Activated CD4-positive, alpha-beta memory T cell treated with anti-CD3 and anti-CD28 coated beads, Interleukin-2, amount 10 ng/mL, durations not matched to agents 7 days and 5 days (primary cell): ENCODE data around the gene GTF2IRD1. TPM values are rescaled to one million over a fixed set of nuclear protein-coding genes. Genes with fewer than 3 reads are reported as not detected.
A peak's percentile ranks its signal among the peaks of the same experiment; 100 is the strongest.
"Not testable (repeated sequence)": the region's sequence is repeated elsewhere in the genome, so short reads cannot be mapped to it uniquely, and the experiment has no call there.

Experiments used
- CTCF ChIA-PET: fragments of 350-600 bp; sonication (Branson Sonifier 250); formaldehyde crosslinking; loops from one replicate; lab custom pipeline; 2021; ENCODE audit warnings: antibody characterized with exemption, inconsistent platforms; lab: Charles Lee
- POLR2A ChIA-PET: fragments of 350-600 bp; sonication (Branson Sonifier 250); formaldehyde crosslinking; loops from one replicate; lab custom pipeline; 2021; ENCODE audit warnings: antibody characterized with exemption; lab: Charles Lee
- DNase-seq: peaks from one replicate; pipeline ENCODE4 v3.0.0-alpha.2; 2020
- H3K27ac Mint-ChIP-seq: one replicate; pipeline ENCODE4 v1.8.0; 2021; ENCODE audit warnings: mild to moderate bottlenecking, mixed read lengths
- H3K27me3 Mint-ChIP-seq: one replicate; pipeline ENCODE4 v1.8.0; 2021; ENCODE audit warnings: mixed read lengths
- H3K36me3 Mint-ChIP-seq: one replicate; pipeline ENCODE4 v1.8.0; 2021; ENCODE audit warnings: low read depth, mixed read lengths
- H3K4me1 Mint-ChIP-seq: one replicate; pipeline ENCODE4 v1.8.0; 2021; ENCODE audit warnings: mixed read lengths
- H3K4me3 Mint-ChIP-seq: one replicate; pipeline ENCODE4 v1.8.0; 2021; ENCODE audit warnings: mild to moderate bottlenecking, mixed read lengths
- H3K9me3 Mint-ChIP-seq: one replicate; pipeline ENCODE4 v1.8.0; 2021; ENCODE audit warnings: mixed read lengths
- total RNA-seq, 2 experiments: library from RNA; stranded (reverse); gene quantifications; one replicate each; pipeline ENCODE4 v1.2.3, GENCODE V29; 2021

GTF2IRD1 gene
- total RNA-seq, 2 experiments from 2014 or later, result 4.0 to 4.6 TPM

DNA sequence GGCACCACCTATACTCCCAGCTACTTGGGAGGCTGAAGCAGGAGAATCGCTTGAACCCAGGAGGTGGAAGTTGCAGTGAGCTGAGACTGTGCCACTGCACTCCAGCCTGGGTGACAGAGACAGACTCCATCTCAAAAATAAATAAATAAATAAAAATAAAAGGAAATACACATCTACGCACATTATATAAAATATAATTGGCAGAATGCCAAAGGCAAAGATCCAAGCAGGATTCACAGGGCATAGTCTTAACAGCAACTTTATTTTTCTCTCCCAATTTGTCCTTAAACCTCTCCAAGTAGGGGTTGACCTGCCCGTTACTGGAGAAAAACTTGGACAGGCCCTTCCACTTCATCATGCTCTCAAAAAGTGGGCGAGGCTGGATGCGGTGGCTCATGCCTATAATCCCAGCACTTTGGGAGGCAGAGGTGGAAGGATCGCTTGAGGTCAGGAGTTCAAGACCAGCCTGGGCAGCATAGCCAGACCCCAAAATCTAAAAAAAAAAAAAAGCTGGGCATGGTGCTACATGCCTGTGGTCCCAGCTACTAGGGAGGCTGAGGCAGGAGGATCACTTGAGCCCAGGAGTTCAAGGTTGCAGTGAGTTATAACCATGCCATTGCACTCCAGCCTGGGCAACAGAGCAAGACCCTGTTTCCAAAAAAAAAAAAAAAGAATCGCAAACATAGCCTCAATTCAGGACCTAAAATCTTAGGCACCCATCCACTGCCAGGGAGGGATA lies 38.9 kb upstream of the GTF2IRD1 start:
- POLR2A ChIA-PET, H3K27me3 Mint-ChIP-seq, DNase-seq, H3K9me3 Mint-ChIP-seq, H3K4me3 Mint-ChIP-seq, H3K4me1 Mint-ChIP-seq, H3K27ac Mint-ChIP-seq, H3K36me3 Mint-ChIP-seq: not testable (repeated sequence)
- CTCF ChIA-PET, result interaction anchor here (2.4 to 4.7 kb wide), 2 partner anchors 14 to 150 kb away, joined by 13 to 39 read pairs; no protein-coding TSS in a partner anchor

DNA sequence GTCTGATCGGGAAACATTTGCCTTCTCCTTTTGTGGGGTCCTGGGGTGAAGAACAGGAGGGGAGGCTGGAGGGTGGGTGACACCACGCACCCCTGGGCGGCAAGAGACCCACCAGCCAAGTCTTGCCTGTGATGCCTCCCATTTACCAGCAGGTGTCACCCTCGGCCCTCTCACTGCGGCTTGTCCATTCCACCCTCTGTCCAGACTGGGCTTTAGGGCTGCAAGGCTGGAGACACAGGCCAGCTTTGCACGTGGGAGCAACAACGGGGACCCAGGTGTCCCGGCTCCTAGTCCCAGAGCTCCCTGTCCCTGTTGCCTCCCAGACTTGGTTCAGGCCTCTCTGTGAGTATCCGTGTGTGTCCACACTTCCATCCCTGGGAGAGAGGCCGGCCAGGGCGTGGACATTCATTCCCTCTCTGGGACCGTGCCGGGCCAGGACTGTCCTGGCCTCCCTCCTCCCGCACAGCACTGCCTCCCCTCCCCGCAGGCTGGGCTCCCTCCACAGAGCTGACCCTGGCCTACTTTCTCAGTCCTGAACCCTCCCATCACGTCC lies 36.2 kb upstream of the GTF2IRD1 start:
- Mint-ChIP-seq H3K27me3 (no peaks in the 10 kb centered on the region), H3K27ac (no peak overlapping the region), H3K4me3 (no peak overlapping the region), H3K4me1 (no peaks in the 10 kb centered on the region), H3K36me3 (no peaks in the 10 kb centered on the region), H3K9me3 (no peaks in the 10 kb centered on the region)
- ChIA-PET CTCF (interaction anchor here (0.7 to 4.7 kb wide), 6 partner anchors 15 to 163 kb away, joined by 3 to 39 read pairs (median 4); no protein-coding TSS in a partner anchor), POLR2A (no interaction called here)
- DNase-seq, result peak; percentile 57

DNA sequence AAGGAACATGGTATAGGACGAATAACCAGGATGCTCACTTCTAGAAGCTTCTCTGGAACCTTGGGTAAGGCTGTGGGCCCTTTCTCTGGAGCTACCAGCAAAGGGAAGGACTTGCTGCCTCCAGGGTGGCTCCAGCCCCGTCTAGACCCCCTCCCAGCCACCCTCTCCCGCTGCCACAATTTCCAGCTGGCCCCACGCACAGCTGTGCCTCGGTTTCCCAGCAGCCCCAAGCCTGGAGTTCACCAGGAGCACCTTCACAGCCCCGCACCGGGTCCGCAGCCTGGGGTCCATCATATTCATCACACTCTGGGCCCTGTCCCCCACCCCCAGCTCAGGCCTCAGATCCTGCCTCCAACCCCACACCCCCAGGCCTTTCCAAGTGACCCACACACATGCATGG lies 35.6 kb upstream of the GTF2IRD1 start:
- no peak for DNase-seq
- no peaks in the 10 kb centered on the region for H3K9me3 Mint-ChIP-seq
- no peak overlapping the region for H3K27ac Mint-ChIP-seq
- H3K36me3 Mint-ChIP-seq, result no peaks in the 10 kb centered on the region
- no peaks in the 10 kb centered on the region for H3K4me1 Mint-ChIP-seq
- H3K27me3 Mint-ChIP-seq, result no peaks in the 10 kb centered on the region
- ChIA-PET CTCF (interaction anchor here (0.5 to 4.7 kb wide), 6 partner anchors 15 to 213 kb away, joined by 3 to 39 read pairs (median 3); no protein-coding TSS in a partner anchor), POLR2A (no interaction called here)
- no peak overlapping the region for H3K4me3 Mint-ChIP-seq

DNA sequence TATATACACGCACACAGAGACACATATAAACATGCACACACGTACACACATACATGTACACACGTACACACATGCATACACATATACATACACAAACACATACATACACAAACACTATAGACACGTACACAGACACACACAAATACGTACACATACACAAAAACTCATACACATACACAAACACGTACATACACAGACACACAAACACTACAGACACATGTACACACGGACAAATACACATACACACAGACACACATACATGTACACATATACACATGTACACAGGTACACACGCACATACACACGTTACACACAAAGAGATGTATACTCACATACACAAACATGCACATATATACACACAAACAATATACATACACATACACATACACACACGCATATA lies 35.2 kb upstream of the GTF2IRD1 start:
- H3K4me3 Mint-ChIP-seq, result no peak overlapping the region
- no peaks in the 10 kb centered on the region for H3K27me3 Mint-ChIP-seq
- no peak overlapping the region for H3K27ac Mint-ChIP-seq
- CTCF ChIA-PET, result interaction anchor here (0.5 to 4.7 kb wide), 4 partner anchors 24 to 213 kb away, joined by 3 to 39 read pairs (median 4); no protein-coding TSS in a partner anchor
- POLR2A ChIA-PET, result no interaction called here
- H3K4me1 Mint-ChIP-seq, result no peaks in the 10 kb centered on the region
- no peaks in the 10 kb centered on the region for H3K36me3 Mint-ChIP-seq
- H3K9me3 Mint-ChIP-seq, result no peaks in the 10 kb centered on the region
- no peak for DNase-seq

DNA sequence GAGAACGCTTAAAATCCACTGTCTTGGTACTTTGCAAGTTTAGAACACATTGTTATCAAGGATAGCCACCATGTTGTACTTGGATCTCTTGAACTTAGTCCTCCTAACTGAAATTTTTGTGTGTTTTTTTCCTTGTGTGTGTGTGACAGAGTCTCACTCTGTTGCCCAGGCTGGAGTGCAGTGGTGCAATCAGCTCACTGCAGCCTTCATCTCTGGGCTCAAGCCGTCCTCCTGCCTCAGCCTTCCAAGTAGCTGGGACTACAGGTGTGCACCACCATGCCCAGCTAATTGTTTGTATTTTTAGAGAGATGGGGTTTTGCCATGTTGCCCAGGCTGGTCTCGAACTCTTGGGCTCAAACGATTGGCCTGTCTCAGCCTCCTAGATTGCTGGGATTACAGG lies 34.5 kb upstream of the GTF2IRD1 start:
- H3K27me3 Mint-ChIP-seq, H3K27ac Mint-ChIP-seq, H3K36me3 Mint-ChIP-seq, POLR2A ChIA-PET, H3K4me1 Mint-ChIP-seq, H3K4me3 Mint-ChIP-seq, H3K9me3 Mint-ChIP-seq, DNase-seq: not testable (repeated sequence)
- CTCF ChIA-PET, result interaction anchor here (0.6 to 4.7 kb wide), 3 partner anchors 21 to 161 kb away, joined by 3 to 39 read pairs (median 3); no protein-coding TSS in a partner anchor

DNA sequence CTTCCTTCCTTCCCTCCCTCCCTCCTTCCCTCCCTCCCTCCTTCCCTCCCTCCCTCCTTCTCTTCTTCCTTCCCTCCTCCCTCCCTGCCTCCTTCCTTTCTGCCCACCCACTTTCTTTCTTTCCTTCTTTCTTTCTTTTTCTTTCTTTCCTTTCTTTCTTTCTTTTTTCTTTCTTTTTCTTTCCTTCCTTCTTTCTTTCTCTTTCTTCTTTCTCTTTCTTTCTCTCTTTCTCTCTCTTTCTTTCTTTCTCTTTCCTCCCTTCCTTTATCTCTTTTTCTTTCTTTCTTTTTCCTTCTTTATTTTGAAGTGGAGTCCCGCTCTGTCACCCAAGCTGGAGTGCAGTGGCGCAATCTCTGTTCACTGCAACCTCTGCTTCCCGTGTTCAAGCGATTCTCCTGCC lies 33.7 kb upstream of the GTF2IRD1 start:
- Mint-ChIP-seq H3K27ac (no peak overlapping the region), H3K4me1 (no peaks in the 10 kb centered on the region), H3K4me3 (no peak overlapping the region), H3K27me3 (no peaks in the 10 kb centered on the region), H3K36me3 (no peaks in the 10 kb centered on the region), H3K9me3 (no peaks in the 10 kb centered on the region)
- ChIA-PET CTCF (interaction anchor here (0.7 to 1.6 kb wide), 2 partner anchors 124 to 1140 kb away, joined by 4 to 7 read pairs; no protein-coding TSS in a partner anchor), POLR2A (no interaction called here)
- DNase-seq, result no peak

DNA sequence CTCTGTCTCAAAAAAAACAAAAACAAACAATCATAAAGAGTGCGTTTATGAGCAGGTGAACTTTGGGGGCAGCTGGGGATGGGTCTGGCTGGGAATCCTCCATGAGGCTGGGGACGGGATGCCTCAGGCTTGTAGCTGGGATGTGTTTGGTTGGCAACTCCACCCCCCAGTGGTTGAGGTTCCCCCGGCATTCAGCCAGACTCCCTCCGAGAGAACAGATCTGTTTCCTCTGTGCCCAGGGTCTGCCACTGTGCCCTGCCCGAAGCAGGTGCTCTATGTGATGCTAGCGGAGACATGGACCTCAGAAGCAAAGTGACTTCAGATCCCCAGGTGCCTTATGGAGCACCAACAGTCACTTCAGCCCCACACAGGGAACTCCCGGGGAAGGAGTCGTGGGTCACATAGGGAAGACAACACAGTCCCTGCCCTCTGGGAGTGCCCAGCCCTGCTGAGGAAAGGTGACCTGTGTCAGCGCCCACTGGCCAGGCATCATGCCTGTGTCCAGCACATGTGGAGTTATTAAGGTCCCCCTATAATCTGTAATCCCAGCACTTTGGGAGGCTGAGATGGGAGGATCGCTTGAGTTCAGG lies 29.3 kb upstream of the GTF2IRD1 start:
- ChIA-PET CTCF (no interaction called here), POLR2A (no interaction called here)
- Mint-ChIP-seq H3K9me3 (no peaks in the 10 kb centered on the region), H3K4me1 (no peaks in the 10 kb centered on the region), H3K27ac (no peak overlapping the region), H3K36me3 (no peaks in the 10 kb centered on the region), H3K4me3 (no peak overlapping the region), H3K27me3 (no peaks in the 10 kb centered on the region)
- no peak for DNase-seq

DNA sequence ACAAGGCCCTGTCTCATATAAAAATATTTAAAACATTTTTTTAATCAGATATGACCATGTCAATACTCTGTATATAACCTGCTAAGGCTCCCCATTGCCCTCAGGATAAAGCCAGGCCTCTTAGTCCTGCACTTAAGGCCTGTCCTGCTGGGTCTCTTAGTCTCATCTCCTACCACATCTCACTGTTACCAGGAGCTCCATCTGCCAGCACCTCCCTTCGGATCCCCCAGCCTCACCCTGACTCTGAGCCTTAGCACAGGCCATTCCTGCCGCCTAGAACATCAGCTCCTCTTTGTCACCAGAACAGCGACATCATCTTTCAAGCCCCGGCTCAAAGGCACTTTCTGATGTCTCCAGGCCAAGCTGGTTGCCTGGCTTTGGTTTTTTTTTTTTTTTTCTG lies 25.7 kb upstream of the GTF2IRD1 start:
- Mint-ChIP-seq H3K9me3 (no peaks in the 10 kb centered on the region), H3K27ac (no peak overlapping the region), H3K4me1 (no peaks in the 10 kb centered on the region), H3K36me3 (no peaks in the 10 kb centered on the region), H3K27me3 (no peaks in the 10 kb centered on the region), H3K4me3 (no peak overlapping the region)
- ChIA-PET POLR2A (no interaction called here), CTCF (interaction anchor here (0.5 kb wide), 1 partner anchor 235 kb away, joined by 4 read pairs; no protein-coding TSS in a partner anchor)
- DNase-seq, result no peak

DNA sequence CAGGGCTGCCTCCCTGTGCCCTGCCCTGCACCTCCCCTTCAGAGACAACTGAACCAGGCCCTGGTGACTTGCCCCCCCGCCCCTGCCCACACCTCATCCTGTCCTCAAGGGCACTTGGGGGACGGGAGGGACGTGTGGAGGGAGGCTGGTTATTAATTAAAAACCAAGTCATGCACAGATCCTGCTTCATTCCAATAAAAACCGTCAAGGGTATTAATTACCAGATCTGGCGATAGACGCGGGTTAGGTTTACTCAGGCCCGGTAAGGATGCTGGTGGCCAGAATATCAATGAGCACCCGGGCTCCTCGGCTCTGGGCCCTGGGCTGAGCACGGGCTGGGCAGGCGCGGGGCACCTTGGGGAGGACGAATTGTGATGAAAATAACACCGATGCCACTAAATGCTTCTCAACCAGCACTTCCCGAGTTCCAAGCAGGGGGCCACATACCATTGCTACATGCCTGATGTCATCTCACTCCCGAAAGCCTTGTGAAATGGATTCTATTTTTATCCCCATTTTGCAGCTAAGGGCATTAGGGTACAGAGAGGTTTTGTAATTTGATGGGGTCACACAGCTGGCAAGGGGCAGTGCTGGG lies 24.5 kb upstream of the GTF2IRD1 start:
- POLR2A ChIA-PET, result no interaction called here
- H3K4me3 Mint-ChIP-seq, result no peak overlapping the region
- no peak for DNase-seq

DNA sequence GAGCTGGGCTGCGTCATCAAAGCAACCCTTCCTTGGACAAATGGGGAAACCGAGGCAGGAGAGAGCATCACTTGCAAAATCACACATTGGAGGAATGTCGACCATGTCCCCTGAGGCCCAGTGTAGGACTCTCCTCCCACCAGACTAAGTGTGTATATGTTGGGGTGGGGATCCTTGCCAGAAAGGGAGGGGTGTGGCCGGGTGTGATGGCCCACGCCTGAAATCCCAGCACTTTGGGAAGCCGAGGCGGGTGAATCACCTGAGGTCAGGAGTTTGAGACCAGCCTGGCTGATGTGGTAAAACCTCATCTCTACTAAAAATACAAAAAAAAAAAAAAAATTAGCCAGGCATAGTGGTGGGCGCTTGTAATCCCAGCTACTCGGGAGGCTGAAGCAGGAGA lies 23.3 kb upstream of the GTF2IRD1 start:
- H3K9me3 Mint-ChIP-seq, H3K4me1 Mint-ChIP-seq, H3K4me3 Mint-ChIP-seq, POLR2A ChIA-PET, H3K27ac Mint-ChIP-seq, H3K27me3 Mint-ChIP-seq, H3K36me3 Mint-ChIP-seq, DNase-seq: not testable (repeated sequence)
- CTCF ChIA-PET, result interaction anchor here (0.6 kb wide), 1 partner anchor 163 kb away, joined by 3 read pairs; no protein-coding TSS in a partner anchor

More for the DNA sequence above, 24.5 kb upstream of the GTF2IRD1 start:
- no peaks in the 10 kb centered on the region for H3K9me3 Mint-ChIP-seq
- H3K27me3 Mint-ChIP-seq, result no peaks in the 10 kb centered on the region
- no peaks in the 10 kb centered on the region for H3K36me3 Mint-ChIP-seq
- CTCF ChIA-PET, result no interaction called here
- no peaks in the 10 kb centered on the region for H3K4me1 Mint-ChIP-seq
- H3K27ac Mint-ChIP-seq, result no peak overlapping the region

DNA sequence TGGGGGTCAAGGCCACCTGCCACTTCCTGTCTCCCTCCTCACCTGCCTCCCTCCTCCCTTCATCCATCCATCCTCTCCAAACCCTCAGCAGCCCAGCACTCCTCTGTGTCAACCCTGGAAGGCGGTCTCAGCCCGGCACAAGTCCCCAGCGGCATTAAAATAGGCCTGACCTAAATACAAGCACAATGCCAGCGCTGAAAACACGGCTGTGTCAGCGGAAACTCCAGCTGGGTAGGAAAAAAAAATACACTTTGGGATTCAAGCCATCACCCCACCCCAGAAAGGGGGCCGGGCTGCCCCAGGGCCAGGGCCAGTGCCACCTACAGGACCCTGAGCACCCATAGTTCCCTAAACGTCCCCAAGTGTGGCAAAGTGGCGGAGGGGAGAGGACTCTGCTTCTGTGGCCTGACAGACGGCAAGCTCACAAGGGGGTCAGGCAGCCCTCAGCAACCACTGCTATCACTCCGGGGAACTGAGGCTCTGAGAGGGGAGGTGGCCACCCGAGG lies 22.7 kb upstream of the GTF2IRD1 start:
- no peak overlapping the region for H3K27ac Mint-ChIP-seq
- no peaks in the 10 kb centered on the region for H3K9me3 Mint-ChIP-seq
- H3K27me3 Mint-ChIP-seq, result no peaks in the 10 kb centered on the region
- no peak for DNase-seq
- ChIA-PET CTCF (no interaction called here), POLR2A (no interaction called here)
- no peak overlapping the region for H3K4me3 Mint-ChIP-seq
- H3K36me3 Mint-ChIP-seq, result no peaks in the 10 kb centered on the region
- no peaks in the 10 kb centered on the region for H3K4me1 Mint-ChIP-seq

DNA sequence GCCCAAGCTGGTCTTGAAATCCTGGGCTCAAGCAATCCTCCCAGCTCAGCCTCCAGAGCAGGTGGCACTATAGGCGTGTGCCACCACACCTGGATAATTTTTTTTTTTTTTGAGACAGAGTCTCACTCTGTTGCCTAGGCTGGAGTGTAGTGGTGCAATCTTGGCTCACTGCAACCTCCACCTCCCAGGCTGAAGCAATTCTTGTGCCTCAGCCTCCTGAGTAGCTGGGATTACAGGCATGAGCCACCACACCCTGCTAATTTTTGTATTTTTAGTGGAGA lies 16.5 kb upstream of the GTF2IRD1 start:
- CTCF ChIA-PET, result interaction anchor here (0.8 kb wide), 1 partner anchor 35 kb away, joined by 5 read pairs; no protein-coding TSS in a partner anchor
- not testable (repeated sequence) for H3K27me3 Mint-ChIP-seq

DNA sequence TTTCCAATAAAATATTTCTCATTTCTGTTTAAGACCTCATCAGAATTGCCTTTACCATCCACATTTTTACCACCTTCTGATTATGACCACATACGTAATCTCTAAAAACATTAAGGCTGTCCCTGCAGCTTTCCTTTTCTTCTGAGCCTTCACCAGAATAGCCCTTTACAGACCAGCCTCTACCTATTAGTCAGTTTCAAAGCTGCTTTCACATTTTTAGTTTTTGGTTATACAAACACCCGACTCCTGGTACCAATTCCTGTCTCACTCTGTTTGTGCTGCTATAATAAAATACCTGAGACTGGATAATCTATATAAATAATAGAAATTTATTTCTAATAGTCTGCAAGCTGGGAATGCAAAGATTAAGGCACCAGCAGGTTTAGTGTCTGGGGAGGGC lies 15.4 kb upstream of the GTF2IRD1 start:
- H3K4me3 Mint-ChIP-seq, result no peak overlapping the region
- no peaks in the 10 kb centered on the region for H3K4me1 Mint-ChIP-seq
- DNase-seq, result no peak
- peaks cover 7% of the 10 kb centered on the region for H3K9me3 Mint-ChIP-seq
- POLR2A ChIA-PET, result no interaction called here
- no peaks in the 10 kb centered on the region for H3K36me3 Mint-ChIP-seq
- CTCF ChIA-PET, result interaction anchor here (0.6 to 2.0 kb wide), 3 partner anchors 12 to 412 kb away, joined by 3 to 11 read pairs (median 4); no protein-coding TSS in a partner anchor
- H3K27me3 Mint-ChIP-seq, result peaks cover 2% of the 10 kb centered on the region
- H3K27ac Mint-ChIP-seq, result no peak overlapping the region

More for the DNA sequence above, 16.5 kb upstream of the GTF2IRD1 start:
- DNase-seq, H3K9me3 Mint-ChIP-seq, H3K4me1 Mint-ChIP-seq, H3K27ac Mint-ChIP-seq, H3K36me3 Mint-ChIP-seq, POLR2A ChIA-PET, H3K4me3 Mint-ChIP-seq: not testable (repeated sequence)
